ENCODE results near the gene AMBP.

DNA sequence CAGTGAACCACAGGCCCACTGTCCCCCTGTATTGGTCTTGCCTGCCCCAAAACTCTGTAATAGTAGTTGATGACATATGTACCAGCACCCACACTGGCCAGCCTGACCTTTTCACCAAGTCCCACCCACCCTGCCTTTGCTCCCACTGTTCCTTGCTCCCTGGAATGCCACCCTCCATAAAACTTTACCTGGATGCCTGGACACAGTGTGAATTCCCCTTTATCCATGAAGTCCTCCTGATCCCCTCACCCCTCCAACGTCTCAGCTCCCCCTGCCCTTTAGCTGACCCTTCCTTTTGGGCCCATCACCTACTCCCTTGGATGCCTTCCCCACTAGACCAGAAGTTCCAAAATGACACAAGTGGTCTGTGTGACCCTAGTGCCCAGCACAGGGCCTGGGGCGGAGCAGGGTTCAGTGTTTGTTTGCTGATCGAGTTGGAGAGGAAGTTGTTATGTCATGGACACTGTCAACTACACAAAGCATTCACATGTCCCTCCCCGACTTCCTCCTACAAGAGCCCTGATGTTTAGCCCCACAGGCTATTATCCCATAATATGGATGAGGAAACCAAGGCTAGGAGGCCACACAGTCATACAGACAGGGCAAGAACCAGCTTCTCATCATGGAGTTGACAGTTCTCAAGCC, 16.1 kb downstream of the AMBP start:
- TF ChIP-seq, protein P1, sequence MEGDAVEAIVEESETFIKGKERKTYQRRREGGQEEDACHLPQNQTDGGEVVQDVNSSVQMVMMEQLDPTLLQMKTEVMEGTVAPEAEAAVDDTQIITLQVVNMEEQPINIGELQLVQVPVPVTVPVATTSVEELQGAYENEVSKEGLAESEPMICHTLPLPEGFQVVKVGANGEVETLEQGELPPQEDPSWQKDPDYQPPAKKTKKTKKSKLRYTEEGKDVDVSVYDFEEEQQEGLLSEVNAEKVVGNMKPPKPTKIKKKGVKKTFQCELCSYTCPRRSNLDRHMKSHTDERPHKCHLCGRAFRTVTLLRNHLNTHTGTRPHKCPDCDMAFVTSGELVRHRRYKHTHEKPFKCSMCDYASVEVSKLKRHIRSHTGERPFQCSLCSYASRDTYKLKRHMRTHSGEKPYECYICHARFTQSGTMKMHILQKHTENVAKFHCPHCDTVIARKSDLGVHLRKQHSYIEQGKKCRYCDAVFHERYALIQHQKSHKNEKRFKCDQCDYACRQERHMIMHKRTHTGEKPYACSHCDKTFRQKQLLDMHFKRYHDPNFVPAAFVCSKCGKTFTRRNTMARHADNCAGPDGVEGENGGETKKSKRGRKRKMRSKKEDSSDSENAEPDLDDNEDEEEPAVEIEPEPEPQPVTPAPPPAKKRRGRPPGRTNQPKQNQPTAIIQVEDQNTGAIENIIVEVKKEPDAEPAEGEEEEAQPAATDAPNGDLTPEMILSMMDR (IDR thresholded peaks at IDR 0.05), result no peak
- no peak for TF ChIP-seq ZFX (IDR thresholded peaks at IDR 0.05; ENCODE audit: borderline replicate concordance)

Measured in 22Rv1 (cell line).